GM13977 (cell line): ENCODE results near the gene HOXB6.

Experiments
- DNase-seq: peaks from one replicate; pipeline ENCODE4 v3.0.0; 2012; ENCODE audit warnings: low spot score
- in situ Hi-C: fragments of 300-500 bp; cut with MboI; formaldehyde crosslinking; loops from one replicate; pipeline ENCODE4 v1.12.0; 2022; ENCODE audit warnings: low sequenced_read_pairs, low pct_unique_long_range_greater_than_20kb, mixed read lengths, inconsistent platforms; ENCODE audit not compliant: unreplicated experiment
- TF ChIP-seq, protein P1 (sequence below): IDR thresholded peaks from 2 replicates; pipeline ENCODE4 v1.5.1; 2012; ENCODE audit warnings: mild to moderate bottlenecking, control low read depth; ENCODE audit not compliant: insufficient read depth; ENCODE audit errors: extremely low read depth, missing control alignments

HOXB6 gene

GRCh38 chr17:48616717-48617470 lies 12.1 kb upstream of the HOXB6 start:
- in situ Hi-C loops = loop anchor here (10.0 kb wide), 1 partner anchor 108 kb away; the partner anchor contains the start of genes HOXB13, PRAC1 and PRAC2
- DNase-seq = no peak
- TF ChIP-seq, protein P1, sequence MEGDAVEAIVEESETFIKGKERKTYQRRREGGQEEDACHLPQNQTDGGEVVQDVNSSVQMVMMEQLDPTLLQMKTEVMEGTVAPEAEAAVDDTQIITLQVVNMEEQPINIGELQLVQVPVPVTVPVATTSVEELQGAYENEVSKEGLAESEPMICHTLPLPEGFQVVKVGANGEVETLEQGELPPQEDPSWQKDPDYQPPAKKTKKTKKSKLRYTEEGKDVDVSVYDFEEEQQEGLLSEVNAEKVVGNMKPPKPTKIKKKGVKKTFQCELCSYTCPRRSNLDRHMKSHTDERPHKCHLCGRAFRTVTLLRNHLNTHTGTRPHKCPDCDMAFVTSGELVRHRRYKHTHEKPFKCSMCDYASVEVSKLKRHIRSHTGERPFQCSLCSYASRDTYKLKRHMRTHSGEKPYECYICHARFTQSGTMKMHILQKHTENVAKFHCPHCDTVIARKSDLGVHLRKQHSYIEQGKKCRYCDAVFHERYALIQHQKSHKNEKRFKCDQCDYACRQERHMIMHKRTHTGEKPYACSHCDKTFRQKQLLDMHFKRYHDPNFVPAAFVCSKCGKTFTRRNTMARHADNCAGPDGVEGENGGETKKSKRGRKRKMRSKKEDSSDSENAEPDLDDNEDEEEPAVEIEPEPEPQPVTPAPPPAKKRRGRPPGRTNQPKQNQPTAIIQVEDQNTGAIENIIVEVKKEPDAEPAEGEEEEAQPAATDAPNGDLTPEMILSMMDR = no peak

GRCh38 chr17:48615963-48616716 lies 11.4 kb upstream of the HOXB6 start:
- no peak for DNase-seq
- in situ Hi-C loops = loop anchor here (10.0 kb wide), 1 partner anchor 109 kb away; the partner anchor contains the start of genes HOXB13, PRAC1 and PRAC2
- TF ChIP-seq, protein P1 = no peak

- no peak for DNase-seq
- in situ Hi-C loops = loop anchor here (10.0 kb wide), 1 partner anchor 109 kb away; the partner anchor contains the start of genes HOXB13, PRAC1 and PRAC2
- TF ChIP-seq, protein P1 = no peak
Observed at GRCh38 chr17:48615047-48615962, 10.5 kb upstream of the HOXB6 start, which contains the start of gene HOXB8. HOXB8 (minus strand) TSS chr17:48615292; CDS start chr17:48614704, 588 bp downstream.

GRCh38 chr17:48613862-48614694 lies 9.3 kb upstream of the HOXB6 start:
- in situ Hi-C loops = loop anchor here (10.0 kb wide), 1 partner anchor 111 kb away; the partner anchor contains the start of genes HOXB13, PRAC1 and PRAC2
- DNase-seq = peak; percentile 56

GRCh38 chr17:48612854-48613691 lies 8.3 kb upstream of the HOXB6 start:
- TF ChIP-seq, protein P1 = peak; percentile 18
- in situ Hi-C loops = loop anchor here (10.0 kb wide), 1 partner anchor 112 kb away; the partner anchor contains the start of genes HOXB13, PRAC1 and PRAC2
- DNase-seq = peak; percentile 80

More at GRCh38 chr17:48613862-48614694, 9.3 kb upstream of the HOXB6 start:
- TF ChIP-seq, protein P1 = no peak
